Fibroblast of lung (primary cell): ENCODE measurements around the gene FGF1. TPM values are rescaled to one million over a fixed set of nuclear protein-coding genes. Genes with fewer than 3 reads are reported as not detected.

ENCODE experiments used
- DNase-seq, 2 donors: peaks; one replicate each; pipeline versions ENCODE4 v3.0.0 to v3.0.0-alpha.2; 2010; ENCODE audit warnings: low read depth in 2 of 2
- H2AFZ ChIP-seq: 2 replicates; pipeline ENCODE4 v1.5.1; 2012; ENCODE audit warnings: low read length, control low read depth, inconsistent platforms
- H3K27ac ChIP-seq: 2 replicates; pipeline ENCODE4 v1.5.1; 2011; ENCODE audit warnings: low read length, control low read depth; ENCODE audit not compliant: insufficient read depth
- H3K27me3 ChIP-seq: 2 replicates; pipeline ENCODE4 v1.5.1; 2011; ENCODE audit warnings: mild to moderate bottlenecking, low read length; ENCODE audit not compliant: control insufficient read depth, insufficient read depth
- H3K36me3 ChIP-seq: 2 replicates; pipeline ENCODE4 v1.5.1; 2011; ENCODE audit warnings: low read length; ENCODE audit not compliant: control insufficient read depth, insufficient read depth
- H3K4me1 ChIP-seq: 2 replicates; pipeline ENCODE4 v1.5.1; 2011; ENCODE audit warnings: low read length; ENCODE audit not compliant: control insufficient read depth, insufficient read depth; ENCODE audit errors: extremely low read depth
- H3K4me2 ChIP-seq: 2 replicates; pipeline ENCODE4 v1.5.1; 2011; ENCODE audit warnings: low read length, control low read depth; ENCODE audit not compliant: insufficient read depth; ENCODE audit errors: extremely low read depth
- H3K4me3 ChIP-seq, 4 experiments: fragments of 200-600 bp in 1 of 4; sonication (generic) in 1 of 4; replicated peaks in 1 of 4; 2 replicates each; pipeline ENCODE4 v1.5.1; 2011 to 2016; ENCODE audit warnings: low read length in 4 of 4, low read depth in 3 of 4, mild to moderate bottlenecking in 3 of 4, control low read depth in 2 of 4, inconsistent platforms in 1 of 4, mixed read lengths in 1 of 4; ENCODE audit not compliant: insufficient read depth in 1 of 4; ENCODE audit errors: control extremely low read depth in 1 of 4
- H3K79me2 ChIP-seq: 2 replicates; pipeline ENCODE4 v1.5.1; 2012; ENCODE audit warnings: mild to moderate bottlenecking, low read length, inconsistent platforms; ENCODE audit not compliant: control insufficient read depth, insufficient read depth
- H3K9ac ChIP-seq: 2 replicates; pipeline ENCODE4 v1.5.1; 2011; ENCODE audit warnings: mild to moderate bottlenecking, low read length, control low read depth; ENCODE audit not compliant: insufficient read depth
- H3K9me3 ChIP-seq: 2 replicates; pipeline ENCODE4 v1.5.1; 2012; ENCODE audit warnings: low read depth, low read length; ENCODE audit not compliant: control insufficient read depth, insufficient read depth
- H4K20me1 ChIP-seq: 2 replicates; pipeline ENCODE4 v1.5.1; 2011; ENCODE audit warnings: low read length; ENCODE audit not compliant: control insufficient read depth, insufficient read depth; ENCODE audit errors: extremely low read depth
- CTCF ChIP-seq, 2 donors: IDR thresholded peaks in 1 of 2; conservative IDR thresholded peaks in 1 of 2; 1 replicate in 1 of 2; 2 replicates in 1 of 2; pipeline ENCODE4 v1.5.1; 2011 to 2012; ENCODE audit warnings: low read length in 2 of 2, control low read depth in 1 of 2, inconsistent platforms in 1 of 2, low read depth in 1 of 2, mild to moderate bottlenecking in 1 of 2
- EZH2 ChIP-seq: IDR thresholded peaks from 2 replicates; pipeline ENCODE4 v1.5.1; 2012; ENCODE audit warnings: low read length, control low read depth, mild to moderate bottlenecking; ENCODE audit errors: missing control alignments
- polyA plus RNA-seq, 2 donors: library from polyadenylated mRNA; depleted of rRNA in 1 of 2; stranded (reverse) in 1 of 2; unstranded in 1 of 2; fragments of >200 nt; gene quantifications; 2 replicates each; pipeline ENCODE4 v1.2.1, GENCODE V29; 2011 to 2012; ENCODE audit warnings: missing spikeins in 1 of 2
- total RNA-seq: library from RNA; depleted of rRNA; stranded (reverse); fragments of >200 nt; gene quantifications from 2 replicates; pipeline ENCODE4 v1.2.1, GENCODE V29; 2014

FGF1 gene
- total and polyA plus RNA-seq, 2 donors (not counting 1 experiment from before 2014, with no cell fraction given), result 3.5 to 17.7 TPM

GRCh38 chr5:142671801-142672200 lies 14.1 kb downstream of the FGF1 start:
- H3K36me3 ChIP-seq, result no peaks in the 10 kb centered on the region
- peaks cover 10% of the 10 kb centered on the region for H3K4me1 ChIP-seq
- DNase-seq, result peak; percentile 67 to 91
- H3K9me3 ChIP-seq, result no peaks in the 10 kb centered on the region
- no peak overlapping the region for H2AFZ ChIP-seq
- TF ChIP-seq CTCF (conservative IDR thresholded peaks at IDR 0.05 in 1 of 2, IDR thresholded peaks at IDR 0.05 in 1 of 2; ENCODE audit: low read depth in 1 of 2, low read length in 2 of 2), result no peak
- no peak for TF ChIP-seq EZH2
- no peak overlapping the region for H3K27ac ChIP-seq
- no peaks in the 10 kb centered on the region for H3K79me2 ChIP-seq
- H3K4me2 ChIP-seq, result no peak overlapping the region
- H3K27me3 ChIP-seq, result no peaks in the 10 kb centered on the region
- no peak overlapping the region for H3K9ac ChIP-seq
- H4K20me1 ChIP-seq, result no peaks in the 10 kb centered on the region
- H3K4me3 ChIP-seq, result no peak overlapping the region

- no peaks in the 10 kb centered on the region for H4K20me1 ChIP-seq
- peaks cover 10% of the 10 kb centered on the region for H3K4me1 ChIP-seq
- H3K79me2 ChIP-seq, result no peaks in the 10 kb centered on the region
- H3K9me3 ChIP-seq, result no peaks in the 10 kb centered on the region
- no peaks in the 10 kb centered on the region for H3K27me3 ChIP-seq
- H3K4me3 ChIP-seq, result no peak overlapping the region
- no peak overlapping the region for H2AFZ ChIP-seq
- DNase-seq, result no peak
- no peak overlapping the region for H3K4me2 ChIP-seq
- no peak overlapping the region for H3K9ac ChIP-seq
- no peak for TF ChIP-seq EZH2
- TF ChIP-seq CTCF (conservative IDR thresholded peaks at IDR 0.05 in 1 of 2, IDR thresholded peaks at IDR 0.05 in 1 of 2; ENCODE audit: low read depth in 1 of 2, low read length in 2 of 2), result no peak
- no peak overlapping the region for H3K27ac ChIP-seq
- H3K36me3 ChIP-seq, result no peaks in the 10 kb centered on the region
These were observed 14.6 kb downstream of the FGF1 start for GRCh38 chr5:142671266-142671665.

- peak in 1 of 2 donors; percentile 85 for DNase-seq
- Histone ChIP-seq H3K79me2 (no peaks in the 10 kb centered on the region), H4K20me1 (no peaks in the 10 kb centered on the region), H3K4me1 (peaks cover 10% of the 10 kb centered on the region), H3K4me3 (no peak overlapping the region), H3K27ac (no peak overlapping the region), H3K4me2 (no peak overlapping the region), H3K9me3 (no peaks in the 10 kb centered on the region), H2AFZ (no peak overlapping the region), H3K36me3 (no peaks in the 10 kb centered on the region), H3K9ac (no peak overlapping the region), H3K27me3 (no peaks in the 10 kb centered on the region)
- no peak for TF ChIP-seq EZH2
- TF ChIP-seq CTCF (conservative IDR thresholded peaks at IDR 0.05 in 1 of 2, IDR thresholded peaks at IDR 0.05 in 1 of 2; ENCODE audit: low read depth in 1 of 2, low read length in 2 of 2), result no peak
These were observed 15.1 kb downstream of the FGF1 start for GRCh38 chr5:142670804-142671203.
